ENCODE data around the gene PRLR. TPM values are rescaled to one million over a fixed set of nuclear protein-coding genes. Genes with fewer than 3 reads are reported as not detected.

The PRLR gene
- total and polyA plus RNA-seq, 10 donors: 0.02 to 0.82 (median 0.26) TPM

GRCh38 chr5:35031276-35031675 lies 199.0 kb downstream of the PRLR start:
- no peak overlapping the region for H3K4me3 ChIP-seq
- H3K27me3 ChIP-seq (replicated peaks in 1 of 7): no peaks in the 10 kb centered on the region
- H3K4me1 ChIP-seq: no peaks in the 10 kb centered on the region
- DNase-seq: no peak
- intact Hi-C loops (cut with DNase I; ENCODE audit: low total_unique reads): no loop called here
- no peaks in the 10 kb centered on the region for H3K9me3 ChIP-seq
- WGBS, 5 donors: 74 to 87% (median 76%) methylated on average over 5 of the region's 5 CpGs
- no peak for TF ChIP-seq CTCF (IDR thresholded peaks at IDR 0.05 in 8 of 11, conservative IDR thresholded peaks at IDR 0.05 in 3 of 11)
- no peak for TF ChIP-seq POLR2A (IDR thresholded peaks at IDR 0.05)
- TF ChIP-seq POLR2AphosphoS5 (IDR thresholded peaks at IDR 0.05): no peak
- H3K36me3 ChIP-seq: no peaks in the 10 kb centered on the region
- H3K27ac ChIP-seq: no peak overlapping the region

- Histone ChIP-seq H3K27ac (no peak overlapping the region), H3K36me3 (no peaks in the 10 kb centered on the region), H3K9me3 (no peaks in the 10 kb centered on the region), H3K27me3 (replicated peaks in 1 of 7) (no peaks in the 10 kb centered on the region), H3K4me3 (no peak overlapping the region), H3K4me1 (no peaks in the 10 kb centered on the region)
- WGBS, 5 donors: 69 to 74% (median 70%) methylated on average over 10 of the region's 10 CpGs
- DNase-seq: no peak
- intact Hi-C loops (cut with DNase I; ENCODE audit: low total_unique reads): no loop called here
- TF ChIP-seq CTCF (IDR thresholded peaks at IDR 0.05 in 8 of 11, conservative IDR thresholded peaks at IDR 0.05 in 3 of 11) (no peak), POLR2AphosphoS5 (IDR thresholded peaks at IDR 0.05) (no peak), POLR2A (IDR thresholded peaks at IDR 0.05) (no peak)
Measured at GRCh38 chr5:35030426-35031100, 199.7 kb downstream of the PRLR start.

GRCh38 chr5:35029333-35029732 lies 201.0 kb downstream of the PRLR start:
- TF ChIP-seq POLR2A (IDR thresholded peaks at IDR 0.05) (no peak), POLR2AphosphoS5 (IDR thresholded peaks at IDR 0.05) (no peak)
- intact Hi-C loops (cut with DNase I; ENCODE audit: low total_unique reads): no loop called here
- Histone ChIP-seq H3K27me3 (replicated peaks in 1 of 7) (no peaks in the 10 kb centered on the region), H3K27ac (no peak overlapping the region), H3K4me3 (no peak overlapping the region), H3K4me1 (no peaks in the 10 kb centered on the region), H3K36me3 (no peaks in the 10 kb centered on the region), H3K9me3 (no peaks in the 10 kb centered on the region)
- 39 to 64% (median 46%) methylated on average over 4 of the region's 4 CpGs for WGBS, 5 donors
- no peak for DNase-seq

GRCh38 chr5:35026941-35027340 lies 203.3 kb downstream of the PRLR start:
- intact Hi-C loops (cut with DNase I; ENCODE audit: low total_unique reads): no loop called here
- H3K4me1 ChIP-seq: no peaks in the 10 kb centered on the region
- no peaks in the 10 kb centered on the region for H3K27me3 ChIP-seq (replicated peaks in 1 of 7)
- H3K36me3 ChIP-seq: no peaks in the 10 kb centered on the region
- TF ChIP-seq POLR2A (IDR thresholded peaks at IDR 0.05) (no peak), POLR2AphosphoS5 (IDR thresholded peaks at IDR 0.05) (no peak), CTCF (IDR thresholded peaks at IDR 0.05 in 8 of 11, conservative IDR thresholded peaks at IDR 0.05 in 3 of 11) (no peak)
- no peak overlapping the region for H3K4me3 ChIP-seq
- no peaks in the 10 kb centered on the region for H3K9me3 ChIP-seq
- DNase-seq: no peak
- 86 to 91% (median 89%) methylated on average over 5 of the region's 5 CpGs for WGBS, 5 donors
- no peak overlapping the region for H3K27ac ChIP-seq
